ENCODE data around the gene TRIM67.

The TRIM67 gene

DNA sequence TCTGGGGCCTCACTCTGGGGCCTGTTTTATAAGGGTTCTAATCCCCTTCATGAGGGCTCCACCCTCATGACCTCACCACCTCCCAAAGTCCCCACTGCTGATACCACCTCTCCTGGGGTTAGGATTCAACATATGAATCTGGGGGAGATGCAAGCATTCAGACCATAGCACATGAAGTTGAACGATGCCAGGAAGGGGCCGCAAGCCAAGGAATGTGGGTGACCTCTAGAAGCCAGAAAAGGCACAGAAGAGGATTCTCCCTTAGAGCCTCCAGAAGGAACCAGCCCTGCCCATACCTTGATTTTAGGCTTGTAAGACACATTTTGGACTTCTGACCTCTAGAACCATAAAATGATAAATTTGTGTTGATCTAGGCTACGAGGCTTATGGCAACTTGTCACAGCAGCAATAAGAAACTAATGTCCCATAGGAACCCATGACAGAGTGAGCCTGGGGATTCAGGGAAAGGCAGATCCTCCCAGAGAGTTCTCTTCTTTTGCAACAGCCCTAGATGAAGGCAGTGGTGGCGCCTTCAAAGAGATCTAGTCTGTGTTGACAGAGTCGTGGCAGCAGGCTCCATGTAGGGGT, 27.9 kb downstream of the TRIM67 start:
- Histone ChIP-seq H3K4me3 (IDR thresholded peaks at IDR 0.05; ENCODE audit: insufficient read depth, low read depth, low read length) (no peak overlapping the region), H2AFZ (ENCODE audit: low read depth) (no peak overlapping the region), H3K36me3 (ENCODE audit: insufficient read depth) (no peaks in the 10 kb centered on the region), H3K4me2 (no peak overlapping the region), H3K27ac (no peak overlapping the region), H4K20me1 (ENCODE audit: insufficient read depth) (no peaks in the 10 kb centered on the region), H3K9ac (no peak overlapping the region), H3K27me3 (ENCODE audit: insufficient read depth, low read depth) (no peaks in the 10 kb centered on the region), H3K4me1 (ENCODE audit: low read depth, poor library complexity, severe bottlenecking) (no peaks in the 10 kb centered on the region), H3K79me2 (ENCODE audit: insufficient read depth, low read depth) (no peaks in the 10 kb centered on the region)
- TF ChIP-seq CTCF (conservative IDR thresholded peaks at IDR 0.05; ENCODE audit: low read depth, low read length), result no peak

GRCh38 chr1:231190456-231190855, 28.6 kb downstream of the TRIM67 start:
- Histone ChIP-seq H3K36me3 (ENCODE audit: insufficient read depth) (no peaks in the 10 kb centered on the region), H3K4me3 (IDR thresholded peaks at IDR 0.05; ENCODE audit: insufficient read depth, low read depth, low read length) (no peak overlapping the region), H3K9ac (no peak overlapping the region), H3K4me1 (ENCODE audit: low read depth, poor library complexity, severe bottlenecking) (no peaks in the 10 kb centered on the region), H3K79me2 (ENCODE audit: insufficient read depth, low read depth) (no peaks in the 10 kb centered on the region), H3K27me3 (ENCODE audit: insufficient read depth, low read depth) (no peaks in the 10 kb centered on the region), H3K27ac (no peak overlapping the region), H2AFZ (ENCODE audit: low read depth) (no peak overlapping the region), H3K4me2 (no peak overlapping the region), H4K20me1 (ENCODE audit: insufficient read depth) (no peaks in the 10 kb centered on the region)
- no peak for TF ChIP-seq CTCF (conservative IDR thresholded peaks at IDR 0.05; ENCODE audit: low read depth, low read length)

- no peaks in the 10 kb centered on the region for H3K27me3 ChIP-seq (ENCODE audit: insufficient read depth, low read depth)
- no peak overlapping the region for H3K4me2 ChIP-seq
- H3K79me2 ChIP-seq (ENCODE audit: insufficient read depth, low read depth), result no peaks in the 10 kb centered on the region
- TF ChIP-seq CTCF (conservative IDR thresholded peaks at IDR 0.05; ENCODE audit: low read depth, low read length), result no peak
- H4K20me1 ChIP-seq (ENCODE audit: insufficient read depth), result no peaks in the 10 kb centered on the region
- H2AFZ ChIP-seq (ENCODE audit: low read depth), result no peak overlapping the region
- no peaks in the 10 kb centered on the region for H3K36me3 ChIP-seq (ENCODE audit: insufficient read depth)
- H3K27ac ChIP-seq, result no peak overlapping the region
- H3K4me1 ChIP-seq (ENCODE audit: low read depth, poor library complexity, severe bottlenecking), result no peaks in the 10 kb centered on the region
- H3K9ac ChIP-seq, result no peak overlapping the region
- no peak overlapping the region for H3K4me3 ChIP-seq (IDR thresholded peaks at IDR 0.05; ENCODE audit: insufficient read depth, low read depth, low read length)
Measured at GRCh38 chr1:231192620-231193163, 30.8 kb downstream of the TRIM67 start.

DNA sequence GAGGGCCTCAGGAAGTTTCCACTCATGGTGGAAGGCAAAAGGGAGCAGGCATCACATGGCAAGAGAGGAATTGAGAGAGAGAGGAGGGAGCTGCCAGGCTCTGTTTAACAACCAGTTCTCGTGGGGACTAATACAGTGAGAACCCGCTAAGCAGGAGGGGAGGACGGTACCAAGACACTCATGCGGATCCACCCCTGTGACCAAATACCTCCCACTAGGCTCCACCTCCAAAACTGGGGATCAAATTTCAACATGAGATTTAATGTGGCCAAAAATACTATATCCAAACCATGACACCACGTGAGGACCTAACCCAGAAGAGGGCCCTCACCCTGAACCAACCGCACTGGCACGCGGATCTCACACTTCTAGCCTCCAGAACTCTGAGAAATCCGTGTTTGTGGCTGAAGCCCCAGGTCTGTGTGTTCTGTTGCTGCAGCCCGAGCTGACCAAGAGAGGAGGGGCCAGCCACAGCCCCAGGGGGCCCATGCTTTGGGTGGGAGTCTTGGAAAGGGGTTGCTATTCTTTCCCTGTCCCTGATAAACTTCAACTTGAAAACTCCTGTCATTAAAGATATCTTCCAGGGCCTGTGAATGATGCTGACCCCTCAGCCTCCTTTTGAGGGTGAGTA, 32.0 kb downstream of the TRIM67 start:
- H3K27ac ChIP-seq, result no peak overlapping the region
- H4K20me1 ChIP-seq (ENCODE audit: insufficient read depth), result no peaks in the 10 kb centered on the region
- H3K4me3 ChIP-seq (IDR thresholded peaks at IDR 0.05; ENCODE audit: insufficient read depth, low read depth, low read length), result no peak overlapping the region
- H3K4me1 ChIP-seq (ENCODE audit: low read depth, poor library complexity, severe bottlenecking), result no peaks in the 10 kb centered on the region
- H3K9ac ChIP-seq, result no peak overlapping the region
- no peak for TF ChIP-seq CTCF (conservative IDR thresholded peaks at IDR 0.05; ENCODE audit: low read depth, low read length)
- H3K4me2 ChIP-seq, result no peak overlapping the region
- H2AFZ ChIP-seq (ENCODE audit: low read depth), result no peak overlapping the region
- H3K79me2 ChIP-seq (ENCODE audit: insufficient read depth, low read depth), result no peaks in the 10 kb centered on the region
- no peaks in the 10 kb centered on the region for H3K36me3 ChIP-seq (ENCODE audit: insufficient read depth)
- H3K27me3 ChIP-seq (ENCODE audit: insufficient read depth, low read depth), result no peaks in the 10 kb centered on the region
